NCI-H1436 (cell line): ENCODE results near the gene CELF1.
A peak's percentile ranks its signal among the peaks of the same experiment; 100 is the strongest.
"Not testable (repeated sequence)": the region's sequence is repeated elsewhere in the genome, so short reads cannot be mapped to it uniquely, and the experiment has no call there.

Experiments
- DNase-seq: peaks from one replicate; lab custom pipeline; 2025; lab: John Stamatoyannopoulos, UW

The CELF1 gene

DNA sequence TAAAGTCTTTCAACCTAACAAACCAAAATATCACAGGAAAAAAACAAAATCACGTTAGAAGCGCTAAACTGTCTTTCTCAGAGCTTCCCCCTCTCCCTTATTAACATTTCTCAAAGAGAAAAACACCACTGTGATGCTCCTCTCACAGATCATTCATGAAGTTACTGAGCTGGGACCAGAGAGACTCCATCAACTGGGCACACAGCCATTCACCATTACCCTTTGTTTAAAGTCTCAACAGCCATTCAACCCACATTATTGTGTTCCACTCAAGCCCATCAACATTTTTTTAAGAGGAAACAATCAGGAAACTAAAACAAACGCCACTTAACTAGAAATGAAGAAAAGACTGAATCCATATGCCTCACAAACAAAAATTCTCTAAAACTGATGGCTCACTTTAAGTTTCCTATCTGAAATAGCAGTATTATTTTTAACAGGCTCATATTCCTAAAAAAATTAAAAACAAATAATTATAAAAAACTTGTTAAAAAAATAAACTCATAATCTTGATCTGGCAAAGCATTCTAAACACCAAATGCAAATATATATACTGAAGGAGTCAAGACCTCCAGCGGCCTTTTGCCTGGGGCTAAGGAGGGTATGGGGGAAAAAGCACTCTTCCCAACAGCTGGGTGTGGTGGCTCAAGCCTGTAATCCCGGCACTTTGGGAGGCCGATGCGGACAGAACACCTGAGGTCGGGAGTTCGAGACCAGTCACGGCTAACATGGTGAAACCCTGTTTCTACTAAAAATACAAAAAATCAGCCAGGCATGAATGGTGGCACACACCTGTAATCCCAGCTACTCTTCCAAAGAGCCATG is 14.0 kb downstream of the CELF1 start:
- peak; percentile 33 for DNase-seq

DNA sequence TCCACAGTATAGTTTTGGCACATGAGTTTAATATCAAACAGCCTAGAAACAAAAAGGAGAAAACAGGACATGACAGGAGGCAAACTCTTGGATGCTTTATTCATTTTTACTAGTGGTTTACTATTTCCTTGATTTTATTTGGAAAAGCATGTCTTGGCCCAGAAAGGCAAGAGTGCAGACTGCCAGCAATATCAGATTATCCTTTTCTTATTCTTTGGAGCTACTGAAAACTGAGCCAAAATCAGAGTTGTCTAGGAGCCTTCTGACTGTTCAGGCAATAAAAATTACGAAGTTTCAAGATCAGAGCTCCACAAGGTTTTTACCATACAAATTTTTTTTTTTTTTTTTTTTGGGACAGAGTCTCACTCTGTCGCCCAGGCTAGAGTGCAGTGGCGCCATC is 16.0 kb downstream of the CELF1 start:
- no peak for DNase-seq

DNA sequence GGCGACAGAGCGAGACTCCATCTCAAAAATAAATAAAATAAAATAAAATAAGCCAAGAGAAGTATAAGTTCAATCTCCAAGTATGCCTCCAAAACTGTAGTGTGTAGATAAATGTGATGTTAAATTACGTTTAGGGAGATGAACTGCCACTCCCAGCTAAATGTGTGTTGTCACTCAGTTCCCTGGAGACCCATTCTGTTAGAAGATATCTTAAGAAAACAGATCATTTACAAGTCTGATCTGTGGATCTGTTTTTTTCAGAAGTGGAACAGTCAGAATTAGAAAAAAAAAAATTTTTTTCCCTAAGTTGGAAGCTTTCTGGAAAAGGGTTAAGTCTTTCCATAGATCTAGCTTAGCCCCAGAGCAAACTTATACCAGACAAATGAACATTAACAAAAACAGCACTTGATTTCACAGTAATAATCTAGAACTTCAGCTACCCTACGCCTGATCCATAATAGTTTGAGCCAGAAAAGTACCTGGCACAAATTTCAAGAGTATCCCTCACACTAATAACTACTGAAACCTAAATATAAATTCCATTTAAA is 18.2 kb downstream of the CELF1 start:
- no peak for DNase-seq

DNA sequence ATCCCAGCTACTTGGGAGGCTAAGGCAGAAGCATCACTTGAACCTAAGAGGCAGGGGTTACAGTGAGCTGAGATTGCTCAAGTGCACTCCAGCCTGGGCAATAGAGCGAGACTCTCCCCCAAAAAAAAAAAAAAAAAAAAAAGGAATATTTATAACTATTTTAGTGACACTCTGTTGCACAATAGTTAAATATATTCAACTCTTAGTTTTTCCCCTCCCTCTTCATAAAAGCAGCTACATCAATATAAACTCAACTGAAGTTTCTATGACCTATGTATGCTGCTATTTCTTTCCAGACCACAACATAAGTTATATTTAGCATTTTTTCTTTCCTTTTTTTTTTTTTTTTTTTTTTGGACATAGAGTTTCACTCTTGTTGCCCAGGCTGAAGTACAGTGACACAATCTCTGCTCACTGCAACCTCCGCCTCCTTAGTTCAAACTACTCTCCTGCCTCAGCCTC is 19.2 kb downstream of the CELF1 start:
- DNase-seq, result no peak

DNA sequence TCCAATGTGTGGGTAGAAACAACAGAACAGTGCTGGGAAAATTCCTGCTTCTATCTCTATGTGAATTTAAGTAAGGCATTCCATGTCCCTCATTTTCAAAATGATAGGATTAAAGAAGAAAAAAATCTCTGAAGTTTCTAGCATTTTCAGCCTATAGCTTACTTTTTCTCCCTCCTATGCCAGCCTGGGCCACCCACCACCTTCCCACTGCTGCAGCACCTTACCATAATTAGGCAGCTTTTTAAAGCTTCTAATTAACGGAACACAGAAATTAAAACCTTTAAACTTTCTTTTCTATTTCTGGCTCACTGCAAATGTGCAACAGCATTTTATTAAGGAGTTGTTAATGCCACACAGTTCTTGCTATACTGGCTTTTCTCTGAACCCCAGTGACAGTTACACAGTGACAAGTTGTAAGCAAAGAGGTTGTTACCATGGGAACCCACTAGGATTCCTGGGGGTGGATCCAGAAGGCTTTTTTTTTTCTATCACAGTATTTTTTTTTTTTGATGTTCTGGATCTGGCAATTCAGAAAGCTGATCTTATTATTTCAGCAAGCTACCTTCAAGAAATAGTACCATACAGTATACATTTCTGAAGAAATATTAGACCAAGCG is 20.2 kb downstream of the CELF1 start:
- DNase-seq, result no peak

DNA sequence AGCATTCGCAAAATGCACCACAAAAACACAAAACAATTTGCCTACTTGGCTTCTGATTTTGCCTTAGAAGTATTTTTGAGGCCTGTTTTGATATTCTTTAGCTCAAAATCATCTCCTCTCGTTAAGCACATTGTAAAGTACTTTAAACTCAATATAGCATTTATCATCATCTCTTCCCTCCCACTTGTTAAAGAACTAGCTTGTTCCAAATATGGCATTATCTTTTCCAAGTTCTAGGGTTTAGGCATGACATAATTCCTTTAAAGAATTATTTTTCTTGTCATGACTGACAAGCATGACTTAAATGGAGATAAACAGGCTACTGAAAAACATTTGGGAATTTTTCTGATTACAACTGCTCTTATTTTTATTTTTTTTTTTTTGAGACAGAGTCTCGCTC is 21.3 kb downstream of the CELF1 start:
- no peak for DNase-seq

DNA sequence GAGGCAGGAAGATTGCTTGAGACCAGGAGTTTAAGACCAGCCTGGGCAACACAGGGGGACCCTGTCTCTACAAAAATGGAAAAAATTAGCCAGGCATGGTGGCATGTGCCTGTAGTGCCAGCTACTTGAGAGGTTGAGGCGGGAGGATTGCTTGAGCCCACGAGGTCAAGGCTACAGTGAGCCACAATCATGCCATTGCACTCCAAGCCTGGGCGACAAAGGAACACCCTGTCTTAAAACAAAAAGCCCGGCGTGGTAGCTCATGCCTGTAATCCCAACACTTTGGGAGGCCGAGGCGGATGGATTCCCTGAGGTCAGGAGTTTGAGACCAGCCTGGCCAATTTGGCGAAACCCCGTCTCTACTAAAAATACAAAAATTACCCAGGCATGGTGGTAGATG is 22.2 kb downstream of the CELF1 start:
- DNase-seq, result not testable (repeated sequence)

DNA sequence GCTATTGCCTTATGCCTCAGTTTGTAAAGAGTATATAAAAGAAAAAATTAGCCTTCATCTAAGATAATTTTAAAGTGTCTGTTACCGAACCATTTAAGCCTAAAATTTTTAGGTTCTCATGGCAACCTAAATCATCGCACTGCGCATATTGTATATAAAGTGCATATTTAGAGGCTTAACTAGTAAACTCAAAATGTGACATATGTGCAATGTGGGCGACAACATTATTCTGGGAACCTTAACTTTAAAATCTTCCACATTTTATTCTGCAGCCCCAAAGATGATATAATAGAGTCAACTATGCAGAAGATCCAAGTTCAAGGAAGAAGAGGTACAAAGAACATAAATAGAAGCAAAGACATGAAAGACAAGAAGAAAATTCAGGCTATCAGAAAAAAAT is 23.0 kb downstream of the CELF1 start:
- no peak for DNase-seq

DNA sequence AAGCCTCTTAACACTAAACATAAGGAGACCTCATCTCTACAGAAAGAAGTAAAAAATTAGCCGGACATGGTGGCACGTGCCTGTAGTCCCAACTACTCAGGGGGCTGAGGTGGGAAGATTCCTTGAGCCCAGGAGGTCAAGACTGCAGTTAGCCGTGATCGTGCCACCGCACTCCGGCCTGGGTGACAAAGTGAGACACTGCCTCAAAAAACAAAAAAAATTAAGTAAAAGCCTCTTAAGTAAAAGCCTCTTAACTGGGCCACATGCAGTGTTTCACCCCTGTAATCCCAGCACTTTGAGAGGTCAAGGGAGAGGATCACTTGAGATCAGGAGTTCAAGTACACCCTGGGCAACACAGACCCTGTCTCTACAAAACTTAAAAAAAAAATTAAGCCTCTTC is 25.7 kb downstream of the CELF1 start:
- no peak for DNase-seq

DNA sequence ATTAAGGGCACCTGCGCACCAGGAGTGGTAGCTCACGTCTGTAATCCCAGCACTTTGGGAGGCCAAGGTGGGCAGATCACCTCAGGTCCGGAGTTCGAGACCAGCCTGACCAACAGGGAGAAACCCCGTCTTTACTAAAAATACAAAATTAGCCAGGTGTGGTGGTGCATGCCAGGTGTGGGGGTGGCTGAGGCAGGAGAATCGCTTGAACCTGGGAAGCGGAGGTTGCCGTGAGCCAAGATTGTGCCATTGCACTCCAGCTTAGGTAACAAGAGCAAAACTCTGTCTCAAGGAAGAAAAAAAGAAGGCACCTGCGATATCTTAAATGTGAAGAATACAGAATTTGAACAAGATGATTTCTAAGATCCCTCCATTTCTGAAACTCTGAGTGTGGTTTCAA is 26.9 kb downstream of the CELF1 start:
- DNase-seq, result not testable (repeated sequence)

DNA sequence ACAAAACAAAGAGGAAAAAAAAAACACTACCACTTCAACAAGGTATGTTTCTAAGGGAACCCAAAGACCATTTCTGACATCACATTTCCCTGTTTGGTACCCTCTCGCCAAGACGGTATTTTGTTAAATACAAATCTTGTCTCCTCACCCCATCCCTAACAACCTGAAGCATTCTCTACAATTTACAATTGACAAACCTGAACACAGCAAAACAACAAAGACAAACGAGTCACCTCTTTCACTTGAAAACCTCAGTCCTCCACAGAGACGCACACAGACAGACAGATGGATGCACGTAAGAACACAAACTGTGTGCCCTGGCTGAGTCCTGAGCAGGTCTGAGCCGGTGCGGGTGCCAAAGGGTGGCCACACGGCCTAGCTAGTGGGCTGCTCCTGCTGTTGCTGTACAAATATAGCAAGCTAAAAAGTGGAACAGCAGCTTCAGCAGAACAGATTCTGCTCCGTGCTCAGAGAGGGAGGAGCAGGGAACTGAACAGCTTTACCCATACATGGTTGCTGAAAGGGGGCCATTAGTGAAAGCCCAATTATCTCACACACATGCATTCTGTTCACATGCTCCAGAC is 28.5 kb downstream of the CELF1 start:
- DNase-seq, result no peak

DNA sequence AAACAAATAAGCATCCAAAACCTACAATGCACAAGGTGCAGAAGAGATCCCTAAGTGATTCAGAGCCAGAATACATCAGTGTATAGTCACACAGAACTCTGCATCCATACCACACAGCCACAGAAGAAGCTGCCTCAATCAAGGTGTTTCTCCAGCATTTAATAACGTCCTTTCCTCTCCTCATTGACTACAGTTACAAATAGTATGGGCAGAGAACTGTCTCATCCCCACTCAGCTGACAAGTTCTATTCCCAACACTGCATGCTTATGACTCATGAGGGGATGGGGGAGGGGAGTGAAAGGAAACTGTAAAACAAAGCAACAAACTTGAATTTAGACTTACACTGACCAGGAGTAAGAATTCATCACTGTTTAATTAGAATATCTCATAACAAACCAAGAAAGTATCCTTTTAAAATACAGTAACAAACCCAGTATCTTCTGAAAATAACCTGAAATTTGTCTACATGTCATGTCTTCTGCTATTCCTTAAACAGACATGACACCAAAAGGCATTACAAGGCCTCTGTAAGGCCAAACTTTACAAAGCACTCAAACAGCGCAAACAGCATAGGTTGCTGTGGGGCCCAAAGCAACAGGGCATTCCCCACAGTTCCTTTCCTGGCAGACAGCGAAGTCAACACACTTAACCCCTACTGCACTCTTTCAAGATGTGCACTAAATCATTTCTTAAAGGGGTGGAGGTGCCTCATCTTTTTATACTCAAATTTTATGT is 29.3 kb downstream of the CELF1 start:
- DNase-seq, result no peak

DNA sequence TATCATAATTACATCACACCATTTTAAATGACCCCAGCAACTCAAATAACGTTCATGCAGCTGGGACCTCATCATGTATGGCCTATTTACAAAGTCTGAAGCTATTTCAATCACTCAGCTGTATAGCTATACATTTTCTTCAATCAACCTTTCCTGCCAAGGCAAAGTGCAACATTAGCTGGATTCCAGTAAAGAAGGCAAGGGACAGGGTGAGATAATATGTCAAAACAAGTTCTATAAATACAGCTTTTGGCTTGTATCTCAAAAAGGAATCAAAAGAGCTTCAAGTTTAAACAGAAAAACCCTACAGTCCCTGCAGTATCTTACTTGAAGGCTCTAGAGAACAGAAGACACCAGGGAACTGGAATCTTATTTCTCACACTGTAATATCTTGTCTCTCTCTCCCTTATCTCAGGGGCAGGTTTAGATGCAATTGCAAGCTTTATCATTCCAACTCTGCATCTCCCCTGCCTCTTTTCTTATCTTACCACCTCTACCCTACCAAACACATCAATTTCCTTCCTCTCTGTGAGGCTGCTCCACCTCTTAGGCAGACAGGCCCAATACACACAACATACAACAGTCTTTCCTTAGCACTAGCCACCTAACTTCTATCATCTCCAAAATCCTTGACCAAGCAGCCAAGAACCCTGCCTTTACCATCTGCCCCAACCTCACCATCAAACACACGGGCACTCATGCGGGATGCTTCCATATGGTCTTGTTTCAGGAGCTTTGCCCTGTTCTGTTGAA is 34.5 kb downstream of the CELF1 start:
- no peak for DNase-seq

DNA sequence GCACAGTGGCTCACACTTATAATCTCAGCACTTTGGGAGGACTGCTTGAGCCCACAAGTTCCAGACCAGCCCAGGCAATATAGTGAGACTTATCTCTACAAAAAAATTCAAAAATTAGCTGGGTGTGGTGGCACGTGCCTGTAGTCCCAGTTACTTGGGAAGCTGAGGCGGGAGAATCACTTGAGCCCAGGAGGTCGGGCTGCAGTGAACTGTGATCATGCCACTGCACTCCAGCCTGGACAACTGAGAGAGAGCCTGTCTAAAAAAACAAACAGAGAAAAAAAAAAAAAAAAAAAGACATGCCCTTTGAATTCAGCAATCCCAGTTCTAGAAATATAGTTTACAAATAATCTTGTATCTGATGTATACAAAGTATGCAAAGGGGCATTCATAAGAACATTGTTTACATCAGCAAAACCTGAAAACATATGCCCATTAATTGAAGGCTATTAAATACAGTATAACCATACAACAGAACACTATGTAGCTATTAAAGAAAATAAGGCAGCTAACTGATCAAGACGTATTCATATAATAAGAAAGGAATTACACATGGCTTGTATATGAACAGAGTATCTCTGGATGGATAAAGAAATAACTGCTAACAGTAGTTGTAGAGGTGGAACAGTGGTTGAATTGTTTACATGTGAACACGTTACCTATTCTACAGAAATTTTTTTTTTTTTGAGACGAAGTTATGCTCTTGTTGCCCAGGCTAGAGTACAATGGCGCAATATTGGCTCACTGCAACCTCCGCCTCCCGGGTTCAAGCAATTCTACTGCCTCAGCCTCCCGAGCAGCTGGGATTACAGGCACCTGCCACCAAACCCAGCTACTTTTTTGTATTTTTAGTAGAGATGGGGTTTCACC is 35.7 kb downstream of the CELF1 start:
- DNase-seq, result no peak

DNA sequence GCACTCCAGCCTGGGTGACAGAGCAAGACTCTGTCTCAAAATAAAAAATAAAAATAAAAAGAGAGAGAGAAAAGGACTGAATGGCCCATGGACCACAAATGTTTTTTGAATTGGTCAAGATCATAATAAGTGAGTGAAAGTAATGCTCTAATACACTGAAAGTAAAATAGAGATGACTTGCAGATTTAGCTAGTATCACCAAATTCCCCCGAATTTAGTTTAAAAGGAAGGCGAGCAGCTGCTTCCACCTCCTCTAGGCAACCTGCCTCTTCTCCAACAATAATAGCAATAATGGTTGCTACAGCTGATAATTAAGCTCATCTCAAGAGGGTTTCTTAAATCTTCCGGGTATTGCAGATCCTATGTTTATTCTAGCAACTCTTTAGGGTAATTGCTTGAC is 36.8 kb downstream of the CELF1 start:
- DNase-seq, result no peak

DNA sequence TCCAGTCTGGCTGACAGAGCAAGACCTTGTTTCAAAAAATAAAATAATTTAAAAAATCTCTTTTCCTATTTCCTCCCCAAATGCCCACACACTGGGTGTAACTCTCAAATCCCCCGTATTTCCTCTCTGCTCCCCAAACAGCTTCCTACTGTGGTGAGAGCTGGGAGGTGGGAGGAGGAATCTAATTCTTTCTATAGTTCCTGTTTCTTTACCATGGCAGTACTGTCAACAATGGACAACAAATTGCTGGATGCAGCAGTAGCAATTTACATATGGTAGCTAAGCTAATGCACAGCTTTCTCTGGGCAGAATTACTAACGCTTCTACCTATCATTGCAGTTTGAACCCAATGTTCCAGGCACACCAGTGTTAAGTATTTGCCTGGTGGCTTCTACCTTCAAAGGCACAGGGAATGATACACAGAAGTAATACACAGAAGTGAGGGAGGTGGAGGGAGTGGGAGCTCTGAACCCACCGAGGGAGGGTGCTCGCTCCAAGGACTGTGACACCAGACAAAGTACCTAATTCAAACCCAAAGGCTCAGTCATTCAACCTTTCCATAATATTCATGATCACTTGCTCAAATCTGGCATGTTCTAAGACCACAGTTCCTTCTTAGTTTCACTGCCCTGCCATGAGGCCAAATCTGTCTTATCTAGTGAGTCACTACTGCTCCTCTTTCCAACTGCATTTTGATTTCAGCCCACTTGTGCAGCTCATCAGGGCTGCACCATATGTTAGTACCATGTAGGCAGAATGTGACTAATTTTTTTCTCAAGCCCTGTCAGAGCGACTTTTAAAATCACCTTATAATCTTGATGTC is 37.9 kb downstream of the CELF1 start:
- no peak for DNase-seq

DNA sequence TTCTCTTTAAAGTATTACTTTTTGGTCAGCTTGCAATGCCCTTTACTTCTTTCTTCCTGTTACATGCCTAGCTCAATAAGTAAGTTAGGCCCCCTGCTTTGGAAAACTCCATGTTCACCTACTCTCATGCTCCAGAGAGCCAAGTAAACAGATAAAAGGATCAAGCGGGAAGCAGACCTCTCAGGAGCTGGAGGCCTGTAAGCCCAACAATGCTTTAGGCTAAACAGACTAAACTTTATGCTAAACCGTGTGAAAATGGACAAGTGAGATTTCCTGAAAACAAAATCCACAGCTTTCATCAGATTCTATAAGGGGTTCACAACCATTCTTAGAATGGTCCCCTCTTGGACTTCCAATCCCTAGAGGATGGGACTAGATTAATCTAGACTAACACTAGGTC is 40.2 kb downstream of the CELF1 start:
- no peak for DNase-seq

DNA sequence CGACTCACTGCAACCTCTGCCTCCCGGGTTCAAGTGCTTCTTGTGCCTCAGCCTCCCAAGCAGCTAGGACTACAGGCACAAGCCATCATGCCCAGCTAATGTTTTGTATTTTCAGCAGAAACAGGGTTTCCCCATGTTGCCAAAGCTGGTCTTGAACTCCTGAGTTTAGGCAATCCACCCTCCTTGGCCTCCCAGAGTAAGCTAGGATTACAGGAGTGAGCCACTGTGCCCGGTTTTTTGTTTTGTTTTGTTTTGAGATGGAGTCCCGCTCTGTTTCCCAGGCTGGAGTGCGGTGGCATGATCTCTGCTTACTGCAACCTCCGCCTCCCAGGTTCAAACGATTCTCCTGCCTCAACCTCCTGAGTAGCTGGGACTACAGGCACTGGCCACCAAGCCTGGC is 41.0 kb downstream of the CELF1 start:
- no peak for DNase-seq

DNA sequence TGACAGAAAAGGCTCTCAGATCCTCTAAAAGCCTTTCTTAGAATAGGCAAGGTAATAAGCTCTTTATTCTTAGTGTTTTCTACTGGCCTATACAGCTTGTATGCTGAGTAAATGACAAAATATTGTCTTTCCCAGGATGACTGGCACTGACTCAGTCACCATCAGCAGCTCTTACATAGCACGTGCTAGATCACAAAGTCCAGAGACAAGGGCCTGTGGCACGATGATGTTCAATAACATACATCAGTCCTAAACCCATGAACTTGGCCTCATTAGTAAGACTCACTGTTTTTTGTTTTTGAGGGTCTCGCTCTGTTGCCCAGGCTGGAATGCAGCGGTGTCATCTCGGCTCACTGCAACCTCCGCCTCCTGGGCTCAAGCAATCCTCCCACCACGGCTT is 42.7 kb downstream of the CELF1 start:
- DNase-seq, result no peak

DNA sequence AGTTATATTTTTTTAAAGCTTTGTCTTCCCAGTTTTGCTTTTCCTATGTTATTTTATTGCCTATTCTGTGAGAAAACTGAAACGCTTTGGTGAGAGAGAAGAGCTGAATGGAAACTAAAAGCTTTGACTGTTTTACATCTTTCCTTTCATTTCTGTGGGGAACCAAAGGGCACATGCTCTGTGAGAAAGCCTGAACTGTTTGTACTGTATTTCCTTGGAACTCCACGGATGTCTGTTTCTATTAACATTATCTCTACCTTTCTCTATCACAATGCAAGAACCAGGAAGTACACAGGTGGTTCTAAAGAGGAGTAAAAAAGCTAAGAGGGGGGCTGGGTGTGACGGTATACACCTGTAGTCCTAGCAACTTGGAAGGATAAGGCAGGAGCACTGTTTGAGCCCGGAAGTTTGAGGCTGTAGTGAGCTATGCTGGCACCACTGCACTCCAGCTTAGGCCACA is 43.8 kb downstream of the CELF1 start:
- no peak for DNase-seq
